SK-N-SH treated with all-trans-retinoic acid at 6 μM for 48 hours (cell line): ENCODE measurements around the gene IMMT.

Source experiments
- ARNTL ChIP-seq: fragments of 450-650 bp; formaldehyde crosslinking; IDR thresholded peaks from 2 replicates; pipeline ENCODE4 v1.5.0; 2020; ENCODE audit warnings: low read depth, mild to moderate bottlenecking, moderate library complexity, borderline replicate concordance
- GLIS3 ChIP-seq: fragments of 250-450 bp; sonication (Bioruptor Pico); IDR thresholded peaks from 2 replicates; pipeline ENCODE4 v1.5.0; 2020; ENCODE audit warnings: mild to moderate bottlenecking, moderate library complexity
- OSR1 ChIP-seq: fragments of 250-450 bp; sonication (Bioruptor Pico); IDR thresholded peaks from 2 replicates; pipeline ENCODE4 v1.8.0; 2022; ENCODE audit warnings: moderate library complexity, mild to moderate bottlenecking, inconsistent platforms
- PATZ1 ChIP-seq: fragments of 250-450 bp; sonication (Bioruptor Pico); IDR thresholded peaks from 2 replicates; pipeline ENCODE4 v1.8.0; 2020; ENCODE audit warnings: mild to moderate bottlenecking, moderate library complexity, borderline replicate concordance
- TOX ChIP-seq: fragments of 250-450 bp; sonication (Bioruptor Pico); IDR thresholded peaks from 2 replicates; pipeline ENCODE4 v1.8.0; 2021; ENCODE audit warnings: mild to moderate bottlenecking, moderate library complexity, borderline replicate concordance
- ZC3H10 ChIP-seq: fragments of 250-450 bp; sonication (Bioruptor Pico); IDR thresholded peaks from 2 replicates; pipeline ENCODE4 v1.5.1; 2021; ENCODE audit warnings: mild to moderate bottlenecking, moderate library complexity
- ZFP3 ChIP-seq: fragments of 250-450 bp; sonication (Bioruptor Pico); IDR thresholded peaks from 2 replicates; pipeline ENCODE4 v1.5.0; 2020; ENCODE audit warnings: mild to moderate bottlenecking, moderate library complexity

GRCh38 chr2:86143307-86143706 is 52.0 kb downstream of the IMMT start:
- TF ChIP-seq PATZ1 (CRISPR knock-in tag), result no peak
- TF ChIP-seq ZFP3, result no peak
- TF ChIP-seq TOX, result no peak
- no peak for TF ChIP-seq ARNTL (CRISPR knock-in tag)
- TF ChIP-seq GLIS3 (CRISPR knock-in tag), result no peak
- TF ChIP-seq OSR1, result no peak
- no peak for TF ChIP-seq ZC3H10 (CRISPR knock-in tag)
